ENCODE results near the gene VILL.

- TF ChIP-seq CTCF (IDR thresholded peaks at IDR 0.05; ENCODE audit: low read depth, low read length) (no peak), EZH2phosphoT487 (IDR thresholded peaks at IDR 0.05; ENCODE audit: low read depth) (no peak)
These were observed 34.5 kb upstream of the VILL start for GRCh38 chr3:37955918-37956707.

All from OCI-LY3 (cell line).